ENCODE data around the gene EEF1AKMT3.

EEF1AKMT3 gene

DNA sequence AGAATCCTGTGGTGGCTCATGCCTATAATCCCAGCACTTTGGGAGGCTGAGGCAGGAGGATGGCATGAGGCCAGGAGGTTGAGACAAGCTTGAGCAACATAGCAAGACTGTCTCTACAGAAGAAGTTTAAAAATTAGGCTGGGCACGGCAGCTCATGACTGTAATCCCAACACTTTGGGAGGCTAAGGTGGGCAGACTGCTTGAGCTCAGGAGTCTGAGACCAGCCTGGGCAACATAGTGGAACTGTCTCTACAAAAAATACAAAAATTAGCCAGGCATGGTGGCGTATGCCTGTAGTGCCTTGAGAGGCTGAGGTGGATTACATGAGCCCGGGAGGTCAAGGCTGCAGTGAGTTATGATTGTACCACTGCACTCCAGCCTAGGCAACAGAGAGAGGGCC, 4.5 kb upstream of the EEF1AKMT3 start:
- no peak overlapping the region for H2AFZ ChIP-seq (ENCODE audit: low read length)
- no peaks in the 10 kb centered on the region for H3F3A ChIP-seq (ENCODE audit: low read depth)
- H3K9me2 ChIP-seq (replicated peaks; ENCODE audit: low read depth, low read length): no peaks in the 10 kb centered on the region
- H3K27me3 ChIP-seq (ENCODE audit: insufficient read depth, low read length, poor library complexity, severe bottlenecking): no peaks in the 10 kb centered on the region
- no peaks in the 10 kb centered on the region for H3K9me3 ChIP-seq (ENCODE audit: insufficient read depth, low read depth, low read length)
- peaks cover 11% of the 10 kb centered on the region for H3K4me1 ChIP-seq (ENCODE audit: insufficient read depth, low read length, poor library complexity, severe bottlenecking)
- H4K20me1 ChIP-seq (ENCODE audit: insufficient read depth, low read length, poor library complexity, severe bottlenecking): no peaks in the 10 kb centered on the region
- no peaks in the 10 kb centered on the region for H3K36me3 ChIP-seq (ENCODE audit: insufficient read depth, low read length)
- no peak for TF ChIP-seq EZH2phosphoT487 (IDR thresholded peaks at IDR 0.05; ENCODE audit: borderline replicate concordance)
- TF ChIP-seq, protein P1, sequence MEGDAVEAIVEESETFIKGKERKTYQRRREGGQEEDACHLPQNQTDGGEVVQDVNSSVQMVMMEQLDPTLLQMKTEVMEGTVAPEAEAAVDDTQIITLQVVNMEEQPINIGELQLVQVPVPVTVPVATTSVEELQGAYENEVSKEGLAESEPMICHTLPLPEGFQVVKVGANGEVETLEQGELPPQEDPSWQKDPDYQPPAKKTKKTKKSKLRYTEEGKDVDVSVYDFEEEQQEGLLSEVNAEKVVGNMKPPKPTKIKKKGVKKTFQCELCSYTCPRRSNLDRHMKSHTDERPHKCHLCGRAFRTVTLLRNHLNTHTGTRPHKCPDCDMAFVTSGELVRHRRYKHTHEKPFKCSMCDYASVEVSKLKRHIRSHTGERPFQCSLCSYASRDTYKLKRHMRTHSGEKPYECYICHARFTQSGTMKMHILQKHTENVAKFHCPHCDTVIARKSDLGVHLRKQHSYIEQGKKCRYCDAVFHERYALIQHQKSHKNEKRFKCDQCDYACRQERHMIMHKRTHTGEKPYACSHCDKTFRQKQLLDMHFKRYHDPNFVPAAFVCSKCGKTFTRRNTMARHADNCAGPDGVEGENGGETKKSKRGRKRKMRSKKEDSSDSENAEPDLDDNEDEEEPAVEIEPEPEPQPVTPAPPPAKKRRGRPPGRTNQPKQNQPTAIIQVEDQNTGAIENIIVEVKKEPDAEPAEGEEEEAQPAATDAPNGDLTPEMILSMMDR (conservative IDR thresholded peaks at IDR 0.05; ENCODE audit: low read length): no peak
- peaks cover 11% of the 10 kb centered on the region for H3K79me2 ChIP-seq (ENCODE audit: insufficient read depth, low read length)
- no peak overlapping the region for H3K4me3 ChIP-seq (ENCODE audit: low read length, poor library complexity, severe bottlenecking)
- H3K9ac ChIP-seq (ENCODE audit: low read depth, low read length, poor library complexity, severe bottlenecking): no peak overlapping the region
- no peak overlapping the region for H3K4me2 ChIP-seq (ENCODE audit: low read depth, low read length, poor library complexity, severe bottlenecking)

GRCh38 chr12:57769594-57769993, 2.8 kb upstream of the EEF1AKMT3 start:
- H3K9me3 ChIP-seq (ENCODE audit: insufficient read depth, low read depth, low read length): no peaks in the 10 kb centered on the region
- H4K20me1 ChIP-seq (ENCODE audit: insufficient read depth, low read length, poor library complexity, severe bottlenecking): no peaks in the 10 kb centered on the region
- H3K4me2 ChIP-seq (ENCODE audit: low read depth, low read length, poor library complexity, severe bottlenecking): no peak overlapping the region
- peaks cover 11% of the 10 kb centered on the region for H3K4me1 ChIP-seq (ENCODE audit: insufficient read depth, low read length, poor library complexity, severe bottlenecking)
- no peaks in the 10 kb centered on the region for H3F3A ChIP-seq (ENCODE audit: low read depth)
- H3K36me3 ChIP-seq (ENCODE audit: insufficient read depth, low read length): no peaks in the 10 kb centered on the region
- H3K27me3 ChIP-seq (ENCODE audit: insufficient read depth, low read length, poor library complexity, severe bottlenecking): no peaks in the 10 kb centered on the region
- no peak overlapping the region for H3K9ac ChIP-seq (ENCODE audit: low read depth, low read length, poor library complexity, severe bottlenecking)
- H2AFZ ChIP-seq (ENCODE audit: low read length): no peak overlapping the region
- no peak overlapping the region for H3K4me3 ChIP-seq (ENCODE audit: low read length, poor library complexity, severe bottlenecking)
- no peaks in the 10 kb centered on the region for H3K9me2 ChIP-seq (replicated peaks; ENCODE audit: low read depth, low read length)
- H3K79me2 ChIP-seq (ENCODE audit: insufficient read depth, low read length): peaks cover 17% of the 10 kb centered on the region
- no peak for TF ChIP-seq EZH2phosphoT487 (IDR thresholded peaks at IDR 0.05; ENCODE audit: borderline replicate concordance)
- TF ChIP-seq, protein P1 (conservative IDR thresholded peaks at IDR 0.05; ENCODE audit: low read length): no peak

GRCh38 chr12:57770734-57771133, 1.7 kb upstream of the EEF1AKMT3 start:
- H3K4me3 ChIP-seq (ENCODE audit: low read length, poor library complexity, severe bottlenecking): peak overlapping the region; percentile 80

More at GRCh38 chr12:57770734-57771133, 1.7 kb upstream of the EEF1AKMT3 start:
- H3K27me3 ChIP-seq (ENCODE audit: insufficient read depth, low read length, poor library complexity, severe bottlenecking): no peaks in the 10 kb centered on the region
- peaks cover 11% of the 10 kb centered on the region for H3K4me1 ChIP-seq (ENCODE audit: insufficient read depth, low read length, poor library complexity, severe bottlenecking)
- no peak overlapping the region for H2AFZ ChIP-seq (ENCODE audit: low read length)
- no peaks in the 10 kb centered on the region for H4K20me1 ChIP-seq (ENCODE audit: insufficient read depth, low read length, poor library complexity, severe bottlenecking)
- H3K36me3 ChIP-seq (ENCODE audit: insufficient read depth, low read length): no peaks in the 10 kb centered on the region
- no peak for TF ChIP-seq EZH2phosphoT487 (IDR thresholded peaks at IDR 0.05; ENCODE audit: borderline replicate concordance)
- TF ChIP-seq, protein P1 (conservative IDR thresholded peaks at IDR 0.05; ENCODE audit: low read length): no peak
- H3K4me2 ChIP-seq (ENCODE audit: low read depth, low read length, poor library complexity, severe bottlenecking): peak overlapping the region; percentile 95
- H3F3A ChIP-seq (ENCODE audit: low read depth): no peaks in the 10 kb centered on the region
- H3K9me2 ChIP-seq (replicated peaks; ENCODE audit: low read depth, low read length): no peaks in the 10 kb centered on the region
- H3K9ac ChIP-seq (ENCODE audit: low read depth, low read length, poor library complexity, severe bottlenecking): peak overlapping the region; percentile 95
- no peaks in the 10 kb centered on the region for H3K9me3 ChIP-seq (ENCODE audit: insufficient read depth, low read depth, low read length)
- peaks cover 17% of the 10 kb centered on the region for H3K79me2 ChIP-seq (ENCODE audit: insufficient read depth, low read length)

All from Loucy (cell line).